NCI-H146 treated with DMSO at 0.1 percent for 48 hours (cell line): Measurements from ENCODE around the gene ANGPT4.
A peak's percentile ranks its signal among the peaks of the same experiment; 100 is the strongest.

ENCODE experiments used
- DNase-seq: peaks from one replicate; lab custom pipeline; 2025; ENCODE audit not compliant: unreplicated experiment; lab: John Stamatoyannopoulos, UW

Gene ANGPT4

DNA sequence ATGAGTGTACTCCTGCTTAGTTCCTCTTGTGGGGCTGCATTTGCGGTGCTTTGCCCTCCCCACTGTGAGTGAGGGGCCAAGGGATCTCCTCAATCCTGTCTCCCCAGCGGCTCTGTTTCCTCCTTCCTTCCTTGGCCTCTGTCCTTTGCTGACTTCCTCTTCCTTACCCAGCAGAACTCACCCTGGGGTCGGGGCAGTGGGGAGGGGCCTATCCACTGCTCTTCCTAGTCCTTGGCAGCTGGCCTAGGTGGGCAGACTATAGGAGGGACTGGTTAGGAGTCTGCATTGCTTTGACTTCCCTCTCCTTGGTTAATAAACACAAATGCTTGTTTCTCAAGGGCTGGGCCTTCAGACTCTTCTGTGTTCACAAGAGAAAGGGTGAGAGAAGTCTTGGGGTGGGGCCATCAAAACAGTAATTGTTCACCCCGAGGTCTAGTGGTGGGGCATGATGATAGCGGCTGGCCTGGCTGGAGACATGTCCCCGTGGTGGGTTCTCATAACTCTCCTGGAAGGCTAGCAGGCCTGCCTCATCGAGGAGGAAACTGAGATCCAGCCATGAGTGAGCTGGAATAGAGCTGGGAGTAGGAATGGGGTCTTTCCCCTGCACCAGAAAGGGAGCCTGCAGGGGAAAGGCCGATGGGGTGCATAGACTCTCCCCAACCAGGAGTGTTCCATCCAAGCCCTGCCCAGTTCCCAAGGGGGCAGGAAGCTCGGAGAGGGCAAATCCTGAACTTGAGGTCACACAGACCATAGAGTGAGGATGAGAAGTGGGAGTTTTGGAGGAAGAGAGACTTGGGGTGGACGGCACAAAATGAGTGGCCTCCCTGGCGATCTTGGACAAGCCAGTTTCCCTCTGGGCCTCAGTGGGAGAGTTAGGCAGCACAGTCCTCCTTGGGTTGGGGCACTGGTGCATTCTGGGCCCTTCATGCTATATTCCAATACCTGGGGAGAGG lies 69.9 kb downstream of the ANGPT4 start:
- DNase-seq = no peak

DNA sequence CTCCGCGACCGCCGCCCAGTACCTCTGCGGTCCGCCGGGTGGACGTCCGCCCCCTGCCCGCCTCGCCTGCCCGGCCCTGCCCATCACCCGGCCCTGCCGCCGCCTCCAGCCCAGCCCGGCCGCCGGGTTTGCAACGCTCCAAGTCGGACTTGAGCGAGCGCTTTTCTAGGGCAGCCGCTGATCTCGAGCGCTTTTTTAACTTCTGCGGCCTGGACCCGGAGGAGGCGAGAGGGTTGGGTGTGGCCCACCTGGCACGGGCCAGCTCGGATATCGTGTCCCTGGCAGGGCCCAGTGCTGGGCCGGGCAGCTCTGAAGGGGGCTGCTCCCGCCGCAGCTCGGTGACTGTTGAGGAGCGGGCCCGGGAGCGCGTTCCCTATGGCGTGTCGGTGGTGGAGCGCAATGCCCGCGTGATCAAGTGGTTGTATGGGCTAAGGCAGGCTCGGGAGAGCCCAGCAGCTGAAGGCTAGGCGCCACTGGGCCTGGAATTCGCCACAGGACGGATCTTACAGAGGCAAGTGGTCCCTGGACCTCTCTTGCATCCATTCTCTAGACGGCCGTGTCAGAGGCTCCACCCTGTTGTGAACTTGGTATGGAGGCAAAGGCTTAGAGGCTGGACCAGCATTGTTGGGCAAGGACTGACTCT lies 70.8 kb downstream of the ANGPT4 start:
- no peak for DNase-seq

DNA sequence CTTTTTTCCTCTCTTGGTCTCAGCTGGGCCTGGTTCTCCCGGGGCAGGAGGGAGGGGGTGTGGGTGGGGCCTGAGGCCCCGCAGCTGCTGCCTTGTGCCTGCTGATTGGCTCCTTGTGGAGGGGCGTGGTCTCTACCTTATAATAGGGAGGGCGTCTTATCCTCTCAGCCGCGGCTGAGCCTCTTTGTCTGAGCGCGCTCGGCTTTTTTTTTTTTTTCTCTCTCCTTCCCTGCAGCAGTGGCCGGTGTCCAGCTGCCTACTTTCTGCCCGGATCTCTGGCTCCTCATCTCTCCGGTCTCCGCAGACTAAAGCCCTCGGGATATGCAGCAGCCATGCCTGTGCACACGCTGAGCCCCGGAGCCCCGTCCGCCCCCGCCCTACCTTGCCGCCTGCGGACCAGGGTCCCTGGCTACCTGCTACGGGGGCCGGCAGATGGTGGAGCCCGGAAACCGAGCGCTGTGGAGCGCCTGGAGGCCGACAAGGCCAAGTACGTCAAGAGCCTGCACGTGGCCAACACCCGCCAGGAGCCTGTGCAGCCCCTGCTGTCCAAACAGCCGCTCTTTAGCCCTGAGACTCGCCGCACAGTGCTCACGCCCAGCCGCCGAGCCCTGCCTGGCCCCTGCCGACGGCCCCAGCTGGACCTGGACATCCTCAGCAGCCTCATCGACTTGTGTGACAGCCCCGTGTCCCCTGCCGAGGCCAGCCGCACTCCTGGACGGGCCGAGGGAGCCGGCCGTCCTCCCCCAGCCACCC lies 71.5 kb downstream of the ANGPT4 start:
- peak; percentile 91 for DNase-seq

DNA sequence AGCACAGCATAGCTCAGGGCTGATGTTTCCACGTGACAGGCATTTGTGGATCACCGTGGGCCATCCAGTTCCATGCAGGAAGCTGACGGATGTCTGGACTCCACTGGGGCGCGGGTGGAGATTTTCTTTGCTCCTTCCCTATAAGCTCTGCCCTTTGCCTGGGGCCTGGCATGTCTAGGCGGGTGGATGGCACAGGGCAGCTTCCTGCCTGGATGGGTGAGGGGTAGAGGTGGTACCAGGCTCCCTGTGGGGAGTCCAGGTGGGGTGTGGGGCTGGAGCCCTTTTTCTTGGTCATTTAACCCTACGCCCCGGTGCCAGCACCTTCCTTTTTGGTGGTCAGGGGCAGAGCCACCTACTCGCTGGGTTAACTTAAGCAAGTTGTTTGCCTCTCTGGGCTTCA lies 72.2 kb downstream of the ANGPT4 start:
- DNase-seq = no peak

DNA sequence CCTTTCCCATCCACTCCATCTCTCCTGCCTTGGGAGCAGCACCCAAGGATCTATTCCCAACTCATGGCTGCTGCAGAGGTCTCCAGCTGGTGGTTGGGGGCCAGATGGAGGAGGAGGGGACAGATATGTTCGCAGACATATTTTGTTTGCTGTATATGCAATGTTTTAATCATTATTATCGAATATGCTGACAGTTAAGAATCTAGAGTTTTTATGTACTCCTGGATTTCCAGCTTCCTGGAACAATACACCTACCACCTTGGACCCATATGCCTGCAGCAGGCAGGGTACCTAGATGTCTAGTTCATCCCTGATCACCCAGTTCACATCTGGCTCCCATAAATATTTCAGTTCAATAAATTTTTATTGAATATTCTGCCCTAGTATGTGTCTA lies 73.6 kb downstream of the ANGPT4 start:
- DNase-seq = no peak

DNA sequence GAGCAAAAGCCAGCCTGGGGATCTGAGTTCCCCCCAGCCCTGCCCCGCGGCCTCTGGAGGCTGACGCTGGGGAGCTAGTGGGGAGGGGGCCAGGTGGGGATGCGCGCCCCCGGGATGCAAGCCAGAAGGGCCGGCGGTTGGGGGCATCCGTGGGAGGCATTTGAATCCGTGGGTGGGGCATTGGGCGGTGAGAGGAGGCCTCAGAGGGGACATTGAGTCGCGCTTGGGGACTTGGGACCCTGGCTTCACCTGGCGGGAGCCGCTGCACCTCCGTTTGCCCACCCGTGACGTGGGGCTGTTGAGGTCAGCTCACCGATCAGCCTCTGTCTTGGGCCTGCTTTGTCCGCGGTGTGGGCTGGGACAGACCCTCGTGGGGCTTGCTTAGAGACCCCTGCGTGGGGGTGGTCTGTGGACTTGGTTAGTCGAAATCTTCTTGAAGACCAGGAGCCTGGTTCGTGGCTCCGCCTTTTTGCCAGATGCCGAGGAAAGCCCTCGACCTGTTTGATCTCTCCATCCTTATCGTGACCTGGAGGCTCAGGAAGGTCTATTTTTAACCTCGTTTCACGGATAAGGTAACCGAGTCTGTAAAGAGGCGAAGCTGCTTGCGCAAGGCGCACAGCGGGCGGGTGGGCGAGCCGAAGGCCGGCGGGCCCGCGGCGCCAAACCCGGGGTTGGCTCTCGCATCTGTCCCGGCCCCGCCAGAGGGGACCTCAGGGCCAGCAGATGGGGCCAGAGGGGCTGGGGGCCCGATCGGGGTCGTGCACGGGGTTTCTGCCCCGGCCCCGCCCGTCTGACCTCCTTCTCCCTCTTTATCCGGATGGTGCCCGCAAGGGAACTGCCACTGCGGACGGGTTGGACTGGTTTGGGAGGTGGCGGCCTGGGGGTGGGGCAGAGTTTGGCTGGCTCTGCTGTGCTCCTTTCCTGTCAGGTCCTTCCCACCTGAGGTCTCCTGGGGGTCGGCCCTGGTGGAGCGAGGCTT lies 74.3 kb downstream of the ANGPT4 start:
- DNase-seq = no peak

DNA sequence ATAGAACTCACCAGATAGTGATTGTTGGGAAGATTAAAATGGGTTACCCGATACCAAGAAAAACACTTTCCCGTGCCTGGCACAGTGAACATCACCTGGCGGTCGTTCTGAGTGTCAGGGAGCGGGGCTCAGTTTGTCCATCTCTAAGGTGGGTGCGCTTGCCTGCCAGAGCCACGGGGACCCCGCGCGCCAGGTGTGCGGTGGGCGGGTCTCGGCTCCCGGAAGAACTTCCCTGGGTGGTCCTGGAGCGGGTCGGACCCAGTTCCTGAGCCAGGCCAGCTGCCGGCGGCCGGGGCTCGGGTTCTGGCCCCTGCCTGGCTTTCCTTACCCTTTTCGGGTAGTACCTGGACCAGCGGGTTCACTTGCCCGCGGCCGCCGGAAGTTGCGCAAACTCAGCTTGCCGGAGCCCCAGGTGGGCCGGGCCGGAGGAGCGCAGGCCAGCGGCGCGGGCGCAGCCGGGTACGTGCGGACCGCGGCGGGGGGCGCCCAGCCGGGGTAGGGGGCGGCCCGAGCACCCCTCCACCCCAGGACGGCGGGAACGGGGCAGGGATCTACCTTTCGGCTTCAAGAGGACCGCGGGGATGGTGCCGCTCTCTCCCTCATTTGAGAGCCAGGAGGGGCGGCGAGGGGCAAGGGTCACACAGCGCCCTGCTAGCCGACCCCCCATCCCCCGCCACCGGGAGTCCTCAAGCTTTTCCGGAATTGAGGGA lies 75.1 kb downstream of the ANGPT4 start:
- no peak for DNase-seq

DNA sequence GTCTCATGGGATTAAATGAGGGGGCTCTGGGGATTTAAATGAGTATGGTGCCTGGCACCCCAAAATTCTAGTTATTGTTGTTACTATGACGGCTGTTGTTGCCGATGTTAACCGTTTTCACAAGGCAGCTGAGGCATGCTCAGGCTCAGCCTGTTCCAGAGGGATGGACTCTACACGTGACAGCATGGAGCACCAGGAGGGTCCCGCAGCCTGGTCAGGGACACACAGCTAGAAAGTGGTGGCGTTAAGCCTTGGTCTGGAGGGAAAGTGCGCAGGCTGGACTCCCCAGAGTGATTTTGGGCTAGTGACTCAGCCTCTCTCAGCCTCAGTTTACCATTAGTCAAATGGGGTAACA lies 75.7 kb downstream of the ANGPT4 start:
- no peak for DNase-seq

DNA sequence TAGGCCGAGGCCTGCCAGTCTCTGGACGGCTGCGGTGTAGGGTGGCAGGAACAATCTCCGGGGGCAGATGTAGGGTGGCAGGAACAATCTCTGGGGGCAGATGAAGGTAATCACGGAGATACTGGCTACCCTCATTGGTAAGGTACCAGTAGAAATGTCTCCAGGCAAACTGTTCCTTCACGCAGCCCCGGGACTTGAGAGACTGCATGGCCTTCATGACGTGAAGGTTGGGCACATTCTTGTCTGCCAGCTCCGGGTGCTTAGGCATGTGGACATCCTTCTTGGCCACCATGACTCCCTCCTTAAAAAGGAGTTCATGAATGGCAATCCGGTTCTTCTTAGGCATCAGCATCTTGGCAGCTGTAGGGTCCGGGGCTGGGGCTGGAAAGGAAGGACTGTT lies 76.5 kb downstream of the ANGPT4 start:
- DNase-seq = no peak

DNA sequence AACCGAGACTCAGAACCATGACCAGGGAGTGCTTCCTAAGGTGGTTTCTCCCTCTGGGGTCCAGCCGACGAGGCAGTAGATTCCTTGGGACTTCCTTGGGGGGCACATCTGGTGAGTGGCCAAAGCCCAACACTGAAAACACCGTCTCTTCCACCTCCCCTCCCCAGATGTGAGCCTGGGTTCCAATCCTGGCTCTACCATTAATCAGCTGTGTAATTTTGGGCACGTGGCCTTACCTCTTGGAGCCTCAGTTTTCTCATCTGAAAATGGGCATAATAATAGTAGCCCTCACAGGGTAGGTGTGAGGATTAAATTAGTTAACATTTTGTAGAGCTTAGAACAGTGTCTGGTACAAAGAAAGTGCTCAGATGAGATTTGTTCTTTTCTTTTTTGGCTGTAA lies 77.1 kb downstream of the ANGPT4 start:
- DNase-seq = no peak

DNA sequence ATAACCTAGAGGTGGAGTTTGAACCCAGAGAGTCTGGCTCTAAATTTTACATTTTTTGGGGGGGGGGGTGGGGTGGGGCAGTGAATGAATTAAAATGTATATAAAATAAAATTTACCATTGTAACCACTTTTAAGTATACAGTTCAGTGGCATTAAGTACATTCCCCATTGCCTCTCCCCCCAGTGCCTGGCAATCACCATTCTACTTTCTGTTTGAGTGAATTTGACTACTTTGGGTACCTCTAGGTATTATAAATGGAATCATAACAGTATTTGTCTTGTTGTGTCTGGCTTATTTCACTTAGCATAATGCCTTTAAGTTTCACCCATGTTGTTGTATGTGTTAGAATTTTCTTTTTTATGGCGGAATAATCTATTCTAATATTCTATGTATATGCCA lies 79.9 kb downstream of the ANGPT4 start:
- no peak for DNase-seq

DNA sequence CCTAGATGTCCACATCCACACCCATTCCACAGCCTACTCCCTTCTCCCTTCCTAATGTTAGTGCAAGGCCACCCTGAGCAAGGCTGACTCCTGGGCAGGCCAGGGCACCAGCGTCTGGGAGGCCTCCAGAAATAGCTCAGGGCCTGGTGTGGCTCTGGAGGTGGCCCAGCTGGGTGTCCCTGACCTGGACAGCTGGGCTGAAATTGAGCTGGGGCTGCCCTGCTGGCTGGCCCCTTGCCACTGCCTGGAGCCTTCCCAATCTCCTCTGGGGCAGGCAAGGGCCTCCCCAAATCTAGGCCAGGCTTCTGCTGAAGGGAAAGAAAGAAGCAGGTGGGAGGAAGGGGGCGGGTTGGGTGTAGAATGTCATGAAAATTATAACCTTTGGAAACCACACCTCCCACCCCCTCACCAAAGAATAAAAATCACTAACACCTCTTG lies 80.5 kb downstream of the ANGPT4 start:
- no peak for DNase-seq

DNA sequence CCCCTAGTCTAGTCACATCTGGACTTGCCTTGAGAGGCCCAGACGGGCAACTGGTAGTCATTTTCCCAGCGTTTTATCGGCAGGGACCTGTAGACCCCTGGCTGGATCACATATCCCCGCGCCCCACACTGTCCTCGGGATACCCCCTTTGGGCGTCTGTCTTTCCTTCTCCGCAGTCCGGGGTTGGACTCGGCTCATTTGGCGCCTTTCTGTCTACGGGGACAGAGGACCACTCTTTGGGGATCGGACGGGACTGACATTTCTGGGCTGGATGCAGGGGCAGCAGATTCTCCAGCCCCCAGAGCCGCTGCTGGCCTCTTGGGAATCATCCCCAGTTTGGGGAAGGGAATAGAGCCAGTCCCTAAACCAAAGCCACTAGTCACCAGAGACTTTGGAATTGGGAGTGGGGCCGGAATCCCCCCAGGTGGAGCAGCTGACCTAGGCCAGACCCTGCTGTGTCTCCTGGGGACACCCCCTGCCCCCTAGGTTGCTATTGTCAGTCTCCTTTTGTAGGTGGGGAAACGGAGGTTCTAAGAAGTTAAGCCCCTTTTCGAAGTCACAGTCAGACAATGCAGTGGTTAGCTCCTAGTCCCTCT lies 81.9 kb downstream of the ANGPT4 start:
- DNase-seq = no peak

DNA sequence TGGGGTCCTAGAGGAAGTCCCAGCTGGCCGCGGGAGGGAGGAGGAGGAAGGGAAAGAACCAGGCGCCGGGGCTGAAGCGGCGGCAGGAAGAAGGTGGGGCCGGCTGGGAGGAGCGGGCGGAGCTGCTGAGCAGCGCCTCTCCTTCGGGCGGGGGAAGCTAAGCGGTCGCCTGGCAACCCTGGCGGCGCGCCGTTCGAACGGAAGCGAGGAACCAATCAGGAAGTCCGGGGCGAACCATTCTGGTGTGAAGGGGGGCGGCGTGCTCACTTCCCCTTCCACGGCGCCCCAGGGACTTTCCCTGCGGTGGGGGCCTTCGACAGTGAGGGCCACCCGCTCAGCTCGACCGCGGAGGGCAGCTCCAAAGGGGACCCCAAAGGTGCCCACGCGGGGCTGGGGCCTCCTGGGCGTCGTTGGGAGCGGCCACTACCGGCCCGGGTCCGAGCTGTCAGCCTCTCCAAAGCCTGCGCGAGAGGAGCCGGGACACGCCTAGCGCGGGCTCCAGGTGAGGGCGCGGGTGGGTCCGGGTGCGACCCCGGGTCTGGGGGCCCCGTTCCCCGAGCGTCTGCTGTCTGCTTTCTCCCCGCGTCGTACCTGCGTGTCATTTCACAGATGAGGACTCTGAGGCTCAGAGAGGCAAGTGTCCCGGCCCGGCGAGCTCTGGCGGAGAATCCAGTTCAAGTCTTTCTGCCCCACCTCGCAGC lies 82.5 kb downstream of the ANGPT4 start, which contains the start of gene FAM110A:
Gene FAM110A (plus strand): TSS at position 266 of the 701 bp plus-strand sequence. CDS start 11,090 bp downstream, outside the sequence.
- peak; percentile 96 for DNase-seq

DNA sequence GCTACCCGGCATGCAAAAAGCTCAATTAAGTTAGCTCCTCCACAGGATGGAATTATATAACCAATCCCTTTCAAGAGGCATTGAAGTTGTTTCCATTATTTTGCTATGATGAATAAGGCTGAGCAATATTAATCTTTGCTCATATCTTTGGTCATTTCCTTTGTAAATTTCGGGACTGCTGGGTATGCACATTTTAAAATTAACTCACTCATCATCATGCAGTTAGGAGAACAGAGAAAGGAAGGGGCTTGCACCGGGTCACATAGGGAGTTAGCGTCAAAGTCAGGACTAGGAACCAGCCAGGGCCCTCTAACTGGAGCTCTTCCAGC lies 83.0 kb downstream of the ANGPT4 start:
- no peak for DNase-seq

DNA sequence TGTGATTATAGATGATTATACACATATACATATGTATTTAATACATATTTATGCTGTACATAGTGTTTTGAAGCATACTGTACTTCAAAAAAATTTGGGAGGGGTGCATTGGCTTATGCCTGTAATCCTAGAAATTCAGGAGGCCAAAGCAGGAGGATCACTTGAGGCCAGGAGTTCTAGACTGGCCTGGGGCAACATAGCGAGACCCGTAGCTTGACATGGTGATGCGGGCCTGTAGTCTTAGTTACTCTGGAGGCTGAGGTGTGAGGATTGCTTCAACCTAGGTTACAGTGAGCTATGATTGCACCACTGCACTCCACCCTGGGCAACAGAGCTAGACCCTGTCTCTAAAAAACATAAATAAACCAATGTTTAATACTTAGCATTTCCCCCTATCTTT lies 84.2 kb downstream of the ANGPT4 start:
- DNase-seq = no peak

DNA sequence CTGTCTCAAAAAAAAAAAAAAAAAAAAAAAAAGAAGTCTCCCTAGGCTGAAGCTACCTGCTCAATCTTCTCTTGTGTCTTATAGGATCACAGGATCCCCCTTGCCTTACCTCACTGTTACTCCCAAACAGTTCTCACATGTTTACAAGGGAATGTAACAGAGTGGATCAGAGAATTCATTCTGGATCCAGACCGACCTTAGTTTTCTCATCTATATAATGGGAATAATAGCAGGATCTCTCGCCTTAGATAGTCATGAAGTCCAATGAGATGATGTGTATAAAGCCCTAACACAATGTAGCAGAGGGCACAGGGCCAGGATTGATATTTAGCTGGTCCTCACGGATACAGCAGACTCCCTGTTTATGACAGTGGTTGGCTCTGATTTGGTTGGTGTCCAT lies 84.9 kb downstream of the ANGPT4 start:
- DNase-seq = no peak

DNA sequence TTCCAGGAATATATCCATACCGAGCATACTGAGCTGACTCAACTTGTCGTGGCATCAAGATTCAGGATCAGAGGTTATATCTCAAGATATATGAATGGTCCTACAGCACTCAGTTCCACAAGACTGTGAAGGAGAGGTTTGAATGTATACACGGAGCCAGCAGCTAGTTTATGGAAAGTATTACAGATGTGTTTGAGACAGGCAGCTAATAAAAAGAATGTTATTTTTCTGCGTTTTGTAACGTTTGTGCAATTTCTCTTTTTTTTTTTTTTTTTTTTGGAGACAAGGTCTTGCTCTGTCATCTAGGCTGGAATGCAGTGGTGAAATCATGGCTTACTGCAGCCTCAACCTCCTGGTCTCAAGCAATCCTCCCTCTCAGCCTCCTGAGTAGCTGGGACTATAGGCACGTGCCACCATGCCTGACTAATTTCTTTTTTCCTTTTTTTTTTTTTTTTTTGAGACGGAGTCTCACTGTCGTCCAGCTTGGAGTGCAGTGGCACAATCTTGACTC lies 86.1 kb downstream of the ANGPT4 start:
- no peak for DNase-seq

DNA sequence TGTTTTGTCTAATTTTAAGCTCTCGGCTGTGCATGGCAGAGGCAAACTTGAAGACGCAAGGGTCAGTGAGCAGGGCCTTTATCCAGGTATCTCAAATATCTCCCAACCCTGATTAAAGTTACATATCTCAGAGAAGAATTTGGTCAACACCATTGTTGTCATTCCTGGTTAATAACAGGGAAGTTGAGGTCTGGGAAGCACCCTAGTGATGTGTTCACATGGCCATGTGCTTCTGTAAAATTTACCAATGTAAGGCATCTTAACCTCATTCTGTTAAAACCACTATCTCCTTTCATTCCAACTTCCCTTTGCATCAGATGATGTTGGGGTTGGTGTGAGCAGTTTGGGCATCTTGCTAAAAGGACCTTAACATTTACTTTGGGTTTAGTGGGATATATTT lies 86.6 kb downstream of the ANGPT4 start:
- no peak for DNase-seq
